HFF-Myc (cell line): Measurements from ENCODE around the gene ETV3.

Experiments used
- DNase-seq: peaks from one replicate; pipeline ENCODE4 v3.0.0-alpha.2; 2011; ENCODE audit warnings: low read depth; ENCODE audit errors: extremely low read depth
- H3K4me3 ChIP-seq: replicated peaks from 2 replicates; pipeline ENCODE4 v1.5.1; 2011; ENCODE audit warnings: low read depth, mild to moderate bottlenecking, control low read depth, low read length
- TF ChIP-seq, protein P1 (sequence below): IDR thresholded peaks from 2 replicates; pipeline ENCODE4 v1.5.1; 2012; ENCODE audit warnings: mild to moderate bottlenecking, low read depth, low read length, control low read depth; ENCODE audit errors: missing control alignments

ETV3 gene

DNA sequence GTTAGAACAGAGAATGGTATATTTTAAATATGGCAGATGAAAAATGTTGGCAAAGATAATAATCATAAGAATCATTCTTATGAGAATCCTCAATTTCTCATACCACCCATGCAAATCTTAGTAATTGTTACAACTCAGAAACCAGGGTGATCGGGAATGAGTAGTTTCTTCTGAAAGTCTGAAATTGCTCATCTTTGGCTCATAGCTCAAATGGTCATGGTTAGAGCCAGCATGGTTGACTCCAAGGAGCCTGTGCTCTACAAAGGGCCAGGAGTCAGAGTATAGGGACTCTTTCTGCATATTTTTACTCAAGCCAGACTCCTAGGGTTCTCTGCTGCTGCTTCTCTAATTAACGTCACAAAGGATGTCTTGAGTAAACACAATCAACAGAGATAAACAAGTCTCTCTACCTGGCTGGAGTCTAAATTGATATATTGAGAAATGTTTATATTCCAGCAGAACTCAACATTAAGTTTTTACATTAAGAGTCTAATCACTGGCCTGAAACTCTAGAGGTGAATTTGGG, 1.9 kb upstream of the ETV3 start:
- no peak overlapping the region for H3K4me3 ChIP-seq
- no peak for DNase-seq
- TF ChIP-seq, protein P1, sequence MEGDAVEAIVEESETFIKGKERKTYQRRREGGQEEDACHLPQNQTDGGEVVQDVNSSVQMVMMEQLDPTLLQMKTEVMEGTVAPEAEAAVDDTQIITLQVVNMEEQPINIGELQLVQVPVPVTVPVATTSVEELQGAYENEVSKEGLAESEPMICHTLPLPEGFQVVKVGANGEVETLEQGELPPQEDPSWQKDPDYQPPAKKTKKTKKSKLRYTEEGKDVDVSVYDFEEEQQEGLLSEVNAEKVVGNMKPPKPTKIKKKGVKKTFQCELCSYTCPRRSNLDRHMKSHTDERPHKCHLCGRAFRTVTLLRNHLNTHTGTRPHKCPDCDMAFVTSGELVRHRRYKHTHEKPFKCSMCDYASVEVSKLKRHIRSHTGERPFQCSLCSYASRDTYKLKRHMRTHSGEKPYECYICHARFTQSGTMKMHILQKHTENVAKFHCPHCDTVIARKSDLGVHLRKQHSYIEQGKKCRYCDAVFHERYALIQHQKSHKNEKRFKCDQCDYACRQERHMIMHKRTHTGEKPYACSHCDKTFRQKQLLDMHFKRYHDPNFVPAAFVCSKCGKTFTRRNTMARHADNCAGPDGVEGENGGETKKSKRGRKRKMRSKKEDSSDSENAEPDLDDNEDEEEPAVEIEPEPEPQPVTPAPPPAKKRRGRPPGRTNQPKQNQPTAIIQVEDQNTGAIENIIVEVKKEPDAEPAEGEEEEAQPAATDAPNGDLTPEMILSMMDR: no peak

DNA sequence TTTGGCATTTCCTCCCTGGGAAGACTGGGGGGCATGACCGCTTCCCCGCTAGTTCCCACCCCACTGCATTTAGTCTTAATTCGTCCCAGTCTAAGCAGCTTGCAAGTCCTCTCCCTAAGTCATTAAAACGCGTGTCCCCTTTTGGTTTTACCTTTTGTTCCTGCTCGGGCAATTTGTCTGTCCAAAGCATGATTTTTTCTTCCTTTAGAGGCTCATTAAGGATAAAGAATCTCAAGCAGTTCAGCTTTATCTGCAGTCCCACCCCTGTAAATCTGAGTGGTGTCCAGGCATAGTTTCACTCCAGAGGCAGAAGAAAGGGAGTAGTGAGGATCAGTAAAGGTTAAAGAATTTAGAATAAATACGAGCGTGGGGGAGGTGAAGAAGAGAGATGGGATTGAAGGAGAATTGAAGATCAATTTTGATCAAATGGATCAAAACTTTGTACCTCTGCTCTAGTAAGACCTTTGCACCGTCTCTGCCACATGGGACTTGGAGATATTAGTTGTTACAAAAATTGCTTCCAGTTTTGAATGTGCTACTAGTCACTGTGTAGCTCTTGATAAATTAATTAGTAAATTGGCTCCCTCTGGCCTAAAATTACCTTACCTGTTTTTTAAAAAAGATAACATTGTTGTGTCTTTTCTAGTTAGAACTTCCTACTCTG, 989 bp upstream of the ETV3 start:
- DNase-seq: no peak
- TF ChIP-seq, protein P1: no peak
- peak overlapping the region; percentile 83 for H3K4me3 ChIP-seq

GRCh38 chr1:157137408-157138219, 581 bp downstream of the ETV3 start:
- no peak for DNase-seq
- H3K4me3 ChIP-seq: peak overlapping the region; percentile 83
- TF ChIP-seq, protein P1: no peak

GRCh38 chr1:157137046-157137407, 1.2 kb downstream of the ETV3 start:
- peak overlapping the region; percentile 83 for H3K4me3 ChIP-seq
- no peak for DNase-seq
- TF ChIP-seq, protein P1: no peak

- no peak for DNase-seq
- H3K4me3 ChIP-seq: peak overlapping the region; percentile 83
- TF ChIP-seq, protein P1: no peak
Observed at GRCh38 chr1:157136133-157136532, 2.1 kb downstream of the ETV3 start.

DNA sequence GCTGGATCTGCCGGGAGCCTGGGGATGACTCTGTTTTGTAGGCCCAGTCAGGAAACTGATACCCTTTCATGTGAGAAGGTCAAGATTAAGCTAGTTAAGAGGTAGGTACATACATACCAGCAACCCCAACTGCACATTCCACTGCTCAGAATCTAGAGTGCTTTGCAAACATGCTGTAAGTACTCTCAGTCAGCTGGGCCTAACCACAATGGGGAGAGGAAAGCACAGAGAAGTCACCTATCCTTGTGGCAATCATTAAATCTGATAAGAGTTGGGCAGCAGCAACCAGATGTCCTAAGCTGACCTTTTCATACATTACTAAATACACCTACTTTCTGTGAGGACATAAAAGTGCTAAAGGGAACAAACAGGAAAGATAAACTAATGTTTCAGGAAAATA, 2.5 kb downstream of the ETV3 start:
- no peak for DNase-seq
- no peak overlapping the region for H3K4me3 ChIP-seq
- TF ChIP-seq, protein P1: no peak
